Naive thymus-derived CD4-positive, alpha-beta T cell (primary cell): ENCODE data around the gene CD8A. TPM values are rescaled to one million over a fixed set of nuclear protein-coding genes. Genes with fewer than 3 reads are reported as not detected.
"Not testable (repeated sequence)": the region's sequence is repeated elsewhere in the genome, so short reads cannot be mapped to it uniquely, and the experiment has no call there.

Experiments used
- ATAC-seq: fragments of 150-1000 bp; cut with Tn5 transposase; 2 replicates; pipeline ENCODE4 v1.10.0; 2021; ENCODE audit warnings: mild to moderate bottlenecking, moderate library complexity
- CTCF ChIA-PET: fragments of 350-600 bp; sonication (Branson Sonifier 250); formaldehyde crosslinking; loops from one replicate; lab custom pipeline; 2021; ENCODE audit warnings: antibody characterized with exemption; lab: Charles Lee
- POLR2A ChIA-PET: fragments of 350-600 bp; sonication (Branson Sonifier 250); formaldehyde crosslinking; loops from one replicate; lab custom pipeline; 2021; ENCODE audit warnings: antibody characterized with exemption, inconsistent platforms; lab: Charles Lee
- DNase-seq, 9 donors: peaks; one replicate each; pipeline versions ENCODE4 v3.0.0 to v3.0.0-alpha.2; 2020 to 2022; ENCODE audit warnings: mixed read lengths in 1 of 9
- H3K27ac ChIP-seq: one replicate; pipeline ENCODE4 v1.7.0; 2013; ENCODE audit warnings: mild to moderate bottlenecking, low read depth, low read length, moderate library complexity
- H3K27me3 ChIP-seq, 2 donors: one replicate each; pipeline ENCODE4 v1.7.0; 2013; ENCODE audit warnings: low read length in 2 of 2, mild to moderate bottlenecking in 2 of 2, moderate library complexity in 2 of 2; ENCODE audit not compliant: control insufficient read depth in 2 of 2, insufficient read depth in 2 of 2
- H3K36me3 ChIP-seq, 3 experiments: 1 replicate in 2 of 3; 2 replicates in 1 of 3; pipeline ENCODE4 v1.7.0; 2013; ENCODE audit warnings: low read length in 3 of 3, mild to moderate bottlenecking in 3 of 3, moderate library complexity in 1 of 3; ENCODE audit not compliant: insufficient read depth in 3 of 3, control insufficient read depth in 2 of 3
- H3K4me1 ChIP-seq, 2 donors: one replicate each; pipeline ENCODE4 v1.7.0; 2013; ENCODE audit warnings: low read length in 2 of 2, mild to moderate bottlenecking in 2 of 2, moderate library complexity in 1 of 2; ENCODE audit not compliant: control insufficient read depth in 2 of 2, insufficient read depth in 2 of 2
- H3K4me3 ChIP-seq: 2 replicates; pipeline ENCODE4 v1.7.0; 2013; ENCODE audit warnings: mild to moderate bottlenecking, low read length
- H3K9me3 ChIP-seq, 3 experiments: 1 replicate in 2 of 3; 2 replicates in 1 of 3; pipeline ENCODE4 v1.7.0; 2013; ENCODE audit warnings: low read length in 3 of 3; ENCODE audit not compliant: control insufficient read depth in 2 of 3
- H3K27ac Mint-ChIP-seq, 9 donors: one replicate each; pipeline ENCODE4 v1.8.0; 2020 to 2022; ENCODE audit warnings: mixed read lengths in 9 of 9, mild to moderate bottlenecking in 8 of 9, moderate library complexity in 5 of 9, inconsistent platforms in 2 of 9
- H3K27me3 Mint-ChIP-seq, 5 donors: one replicate each; pipeline ENCODE4 v1.8.0; 2021 to 2022; ENCODE audit warnings: mixed read lengths in 5 of 5, mild to moderate bottlenecking in 1 of 5
- H3K36me3 Mint-ChIP-seq, 5 donors: one replicate each; pipeline ENCODE4 v1.8.0; 2020 to 2022; ENCODE audit warnings: mixed read lengths in 5 of 5, mild to moderate bottlenecking in 3 of 5, inconsistent platforms in 1 of 5
- H3K4me1 Mint-ChIP-seq, 7 donors: one replicate each; pipeline ENCODE4 v1.8.0; 2020 to 2022; ENCODE audit warnings: mixed read lengths in 7 of 7, mild to moderate bottlenecking in 3 of 7, inconsistent platforms in 1 of 7
- H3K4me3 Mint-ChIP-seq, 10 donors: one replicate each; pipeline ENCODE4 v1.8.0; 2020 to 2022; ENCODE audit warnings: mild to moderate bottlenecking in 10 of 10, mixed read lengths in 10 of 10, moderate library complexity in 6 of 10, inconsistent platforms in 2 of 10
- H3K9me3 Mint-ChIP-seq, 11 donors: one replicate each; pipeline ENCODE4 v1.8.0; 2020 to 2022; ENCODE audit warnings: mixed read lengths in 11 of 11, mild to moderate bottlenecking in 4 of 11, inconsistent platforms in 1 of 11, moderate library complexity in 1 of 11
- intact Hi-C, 2 donors: fragments of 100-400 bp; cut with micrococcal nuclease; formaldehyde crosslinking; loops; one replicate each; pipeline ENCODE4 v1.15.1; 2023
- polyA plus RNA-seq, 2 donors: library from polyadenylated mRNA; unstranded; fragments of 300-500 nt; fragmentation: Illumina TruSeq; gene quantifications; one replicate each; pipeline ENCODE4 v1.2.3, GENCODE V29; 2021
- total RNA-seq, 6 experiments: library from RNA in 5 of 6; stranded (reverse) in 5 of 6; gene quantifications; 1 replicate in 5 of 6; 2 replicates in 1 of 6; pipeline ENCODE4 v1.2.3 and lab custom pipeline; 2021 to 2026

CD8A gene
- total and polyA plus RNA-seq, 7 experiments from 2014 or later, result 0.16 to 56.0 (median 1.6) TPM

DNA sequence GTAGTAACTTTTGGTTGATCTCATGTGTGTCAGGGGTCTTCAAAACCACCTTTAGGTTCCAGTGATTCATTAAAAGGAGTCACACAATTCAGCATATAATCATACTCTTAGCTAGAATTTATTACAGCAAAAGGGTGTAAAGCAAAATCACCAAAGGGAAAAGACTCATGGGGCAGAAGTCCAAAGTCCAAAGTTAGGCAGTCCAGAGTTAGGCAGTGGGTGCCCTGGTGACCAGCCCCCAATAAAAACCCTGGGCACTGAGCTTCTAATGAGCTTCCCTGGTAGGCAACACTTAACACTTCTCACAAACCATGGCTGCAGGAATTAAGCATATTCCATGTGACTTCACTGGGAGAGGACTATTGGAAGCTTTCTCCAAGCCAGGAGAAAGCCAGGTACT lies 51.2 kb downstream of the CD8A start:
- H3K4me1 ChIP-seq, H3K27me3 Mint-ChIP-seq, H3K27me3 ChIP-seq, H3K4me3 Mint-ChIP-seq, intact Hi-C loops, H3K9me3 Mint-ChIP-seq, H3K4me3 ChIP-seq, H3K27ac ChIP-seq, H3K9me3 ChIP-seq, POLR2A ChIA-PET, DNase-seq, CTCF ChIA-PET, H3K36me3 ChIP-seq, ATAC-seq, H3K27ac Mint-ChIP-seq: not testable (repeated sequence)
- H3K4me1 Mint-ChIP-seq, result peaks cover under 1 to 17% (median 9%) of the 10 kb centered on the region in 7 donors
- peaks cover 0 to 16% (median 4%) of the 10 kb centered on the region in 5 donors for H3K36me3 Mint-ChIP-seq

DNA sequence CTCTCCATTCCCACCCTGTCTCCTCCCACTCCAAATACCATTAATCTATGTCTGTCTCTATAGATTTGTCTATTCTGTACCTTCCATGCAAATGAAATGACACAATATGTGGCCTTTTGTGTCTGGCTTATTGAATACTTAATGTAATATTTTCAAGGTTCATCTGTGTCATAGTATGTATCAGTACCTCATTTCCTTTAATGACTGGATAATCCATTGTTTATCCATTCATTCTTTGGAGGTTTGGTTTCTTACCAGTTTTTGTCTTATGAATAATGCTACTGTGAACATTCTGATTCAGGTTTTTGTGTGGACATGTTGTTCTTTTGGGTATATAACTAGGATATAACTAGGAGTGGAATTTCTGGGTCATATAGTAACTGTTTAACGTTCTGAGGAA lies 55.8 kb downstream of the CD8A start:
- H3K27me3 ChIP-seq, H3K9me3 Mint-ChIP-seq, H3K27ac Mint-ChIP-seq, H3K4me3 Mint-ChIP-seq, POLR2A ChIA-PET, H3K27me3 Mint-ChIP-seq, H3K4me1 ChIP-seq, H3K27ac ChIP-seq, H3K36me3 ChIP-seq, ATAC-seq, H3K4me1 Mint-ChIP-seq, H3K36me3 Mint-ChIP-seq, H3K4me3 ChIP-seq, H3K9me3 ChIP-seq, DNase-seq, intact Hi-C loops, CTCF ChIA-PET: not testable (repeated sequence)

Other genes with a start within 250 kb of the CD8A start
- gene CHMP3, start 227.5 kb downstream of the CD8A start, total RNA-seq, result 100 to 1,000 TPM in 2 of 5 experiments, 10 to 100 TPM in 3; 39.9 to 103 (median 71.4) TPM
- gene CHMP3, start 227.5 kb downstream of the CD8A start, polyA plus RNA-seq, result 10 to 100 TPM; 90.1 to 99.1 TPM
- gene RNF103, start 167.0 kb downstream of the CD8A start, total RNA-seq, result 10 to 100 TPM; 15.6 to 71.2 (median 37.8) TPM
- 1 to 10 TPM; 2.3 to 2.8 TPM for gene RNF103, start 167.0 kb downstream of the CD8A start, polyA plus RNA-seq
- gene RMND5A, start 70.6 kb downstream of the CD8A start, total RNA-seq, result 10 to 100 TPM; 24.3 to 42.5 (median 32.0) TPM
- gene RMND5A, start 70.6 kb downstream of the CD8A start, polyA plus RNA-seq, result 10 to 100 TPM; 13.0 to 13.9 TPM
- gene CD8B, start 71.0 kb upstream of the CD8A start, total RNA-seq, result 10 to 100 TPM in 1 of 5 experiments, 1 to 10 TPM in 4; 1.1 to 23.7 (median 2.0) TPM
- gene CD8B, start 71.0 kb upstream of the CD8A start, polyA plus RNA-seq, result 1 to 10 TPM; 2.4 to 7.3 TPM
- 1 to 10 TPM; 1.5 to 5.4 (median 1.9) TPM for gene RGPD1, start 151.2 kb upstream of the CD8A start, total RNA-seq
- 1 to 10 TPM in 1 of 2 donors, under 1 TPM in 1; 0.99 to 1.4 TPM for gene RGPD1, start 151.2 kb upstream of the CD8A start, polyA plus RNA-seq
- 10 to 100 TPM in 2 of 5 experiments, 1 to 10 TPM in 3; 2.5 to 20.7 (median 4.0) TPM for gene PLGLB1, start 230.9 kb upstream of the CD8A start, total RNA-seq
- 1 to 10 TPM in 1 of 2 donors, under 1 TPM in 1; 0.85 to 1.4 TPM for gene PLGLB1, start 230.9 kb upstream of the CD8A start, polyA plus RNA-seq